Keratinocyte (primary cell): ENCODE results near the gene RBM39. TPM values are rescaled to one million over a fixed set of nuclear protein-coding genes. Genes with fewer than 3 reads are reported as not detected.
A peak's percentile ranks its signal among the peaks of the same experiment; 100 is the strongest.
"Not testable (repeated sequence)": the region's sequence is repeated elsewhere in the genome, so short reads cannot be mapped to it uniquely, and the experiment has no call there.

Experiments
- DNase-seq: peaks from one replicate; pipeline ENCODE4 v3.0.0-alpha.2; 2011; ENCODE audit warnings: low read depth, missing footprints, low spot score
- FAIRE-seq: peaks from 2 replicates; lab custom pipeline; 2011; peaks lifted over from hg19 to GRCh38; lab: Jason Lieb, UNC
- H2AFZ ChIP-seq: 2 replicates; pipeline ENCODE4 v1.6.0; 2012; ENCODE audit warnings: low read length, control low read depth, inconsistent platforms; ENCODE audit not compliant: control insufficient read depth
- H3K27ac ChIP-seq: 2 replicates; pipeline ENCODE4 v1.5.1; 2011; ENCODE audit warnings: low read length; ENCODE audit not compliant: control insufficient read depth, insufficient read depth
- H3K27me3 ChIP-seq: 3 replicates; pipeline ENCODE4 v1.6.0; 2011; ENCODE audit warnings: low read length; ENCODE audit not compliant: control insufficient read depth, insufficient read depth; ENCODE audit errors: extremely low read depth
- H3K36me3 ChIP-seq, 2 experiments: 2 replicates in 1 of 2; 3 replicates in 1 of 2; pipeline ENCODE4 v1.5.1; 2011; ENCODE audit warnings: low read length in 2 of 2, mild to moderate bottlenecking in 1 of 2; ENCODE audit not compliant: control insufficient read depth in 2 of 2, insufficient read depth in 2 of 2; ENCODE audit errors: extremely low read depth in 1 of 2
- H3K4me1 ChIP-seq: 3 replicates; pipeline ENCODE4 v1.5.1; 2011; ENCODE audit warnings: low read length; ENCODE audit not compliant: control insufficient read depth, insufficient read depth; ENCODE audit errors: extremely low read depth
- H3K4me2 ChIP-seq: 3 replicates; pipeline ENCODE4 v1.6.0; 2011; ENCODE audit warnings: low read depth, low read length; ENCODE audit not compliant: control insufficient read depth, insufficient read depth; ENCODE audit errors: extremely low read depth
- H3K4me3 ChIP-seq, 3 experiments: fragments of 200-600 bp in 1 of 3; sonication (generic) in 1 of 3; 2 replicates in 2 of 3; 3 replicates in 1 of 3; pipeline ENCODE4 v1.5.1; 2011 to 2016; ENCODE audit warnings: low read length in 3 of 3, mild to moderate bottlenecking in 3 of 3, control low read depth in 2 of 3, inconsistent platforms in 1 of 3, low read depth in 1 of 3, mixed read lengths in 1 of 3, mixed run types in 1 of 3, moderate library complexity in 1 of 3; ENCODE audit not compliant: control insufficient read depth in 2 of 3, insufficient read depth in 2 of 3; ENCODE audit errors: extremely low read depth in 1 of 3
- H3K79me2 ChIP-seq: 2 replicates; pipeline ENCODE4 v1.6.0; 2012; ENCODE audit warnings: low read length; ENCODE audit not compliant: control insufficient read depth, insufficient read depth
- H3K9ac ChIP-seq: 3 replicates; pipeline ENCODE4 v1.6.0; 2011; ENCODE audit warnings: low read length; ENCODE audit not compliant: control insufficient read depth, insufficient read depth; ENCODE audit errors: extremely low read depth
- H3K9me1 ChIP-seq: 3 replicates; pipeline ENCODE4 v1.6.0; 2011; ENCODE audit warnings: low read length; ENCODE audit not compliant: control insufficient read depth, insufficient read depth; ENCODE audit errors: extremely low read depth
- H3K9me3 ChIP-seq: 2 replicates; pipeline ENCODE4 v1.5.1; 2012; ENCODE audit warnings: low read depth, low read length; ENCODE audit not compliant: control insufficient read depth
- H4K20me1 ChIP-seq: 3 replicates; pipeline ENCODE4 v1.6.0; 2011; ENCODE audit warnings: low read length; ENCODE audit not compliant: control insufficient read depth, insufficient read depth; ENCODE audit errors: extremely low read depth
- EZH2 ChIP-seq: IDR thresholded peaks from one replicate; pipeline ENCODE4 v1.6.1; 2012; ENCODE audit warnings: inconsistent platforms, mild to moderate bottlenecking, low read length, moderate library complexity
- dilution Hi-C: fragments of 300-500 bp; cut with MboI; formaldehyde crosslinking; loops from one replicate; pipeline ENCODE4 v1.7.0; 2020; ENCODE audit warnings: low sequenced_read_pairs; ENCODE audit not compliant: extremely low pct_ligation_motif_present
- polyA plus RNA-seq, 5 experiments: library from polyadenylated mRNA; depleted of rRNA in 3 of 5; stranded (reverse) in 3 of 5; stranded (forward) in 1 of 5; unstranded in 1 of 5; fragments of >200 nt; gene quantifications; 1 replicate in 1 of 5; 2 replicates in 3 of 5; 3 replicates in 1 of 5; pipeline versions ENCODE4 v1.2.1 to v1.2.3, GENCODE V29; 2011 to 2012; ENCODE audit warnings: missing spikeins in 2 of 5, low read depth in 1 of 5, low replicate concordance in 1 of 5
- TF ChIP-seq, protein P1 (sequence below), 3 experiments: IDR thresholded peaks in 1 of 3; conservative IDR thresholded peaks in 1 of 3; optimal IDR thresholded peaks in 1 of 3; 2 replicates in 2 of 3; 3 replicates in 1 of 3; pipeline versions ENCODE3 to v1.5.1; 2011; ENCODE audit warnings: low read length in 3 of 3, mild to moderate bottlenecking in 3 of 3, moderate library complexity in 2 of 3, control low read depth in 1 of 3, inconsistent platforms in 1 of 3; ENCODE audit not compliant: insufficient read depth in 2 of 3; ENCODE audit errors: extremely low read depth in 1 of 3

The RBM39 gene
- polyA plus RNA-seq, 1 donor (not counting 4 experiments of a cell fraction or from before 2014, with no cell fraction given) = 146 TPM

DNA sequence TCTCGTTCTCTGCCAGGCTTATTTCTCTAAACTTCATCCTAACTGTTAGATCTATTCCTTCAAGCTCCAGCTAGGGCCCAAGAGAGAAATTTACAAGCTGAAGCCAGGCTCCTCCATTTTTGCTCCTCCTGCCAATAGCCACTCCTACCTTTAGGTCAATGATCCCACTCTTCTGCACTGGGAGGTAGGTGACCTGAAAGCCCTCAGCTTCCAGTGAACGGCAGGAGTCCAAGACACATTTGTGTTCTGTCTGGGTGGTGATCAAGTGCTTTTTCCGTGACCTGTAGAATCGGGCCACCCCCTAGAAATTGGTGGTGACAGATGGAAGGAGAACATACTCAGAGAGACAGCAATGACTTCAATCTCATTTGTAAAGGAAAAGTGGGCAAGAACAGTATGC, 51.8 kb downstream of the RBM39 start:
- Histone ChIP-seq H4K20me1 (no peaks in the 10 kb centered on the region), H3K9ac (no peak overlapping the region), H3K79me2 (no peaks in the 10 kb centered on the region), H3K4me2 (no peak overlapping the region), H3K9me1 (no peaks in the 10 kb centered on the region), H3K4me1 (no peaks in the 10 kb centered on the region), H3K27me3 (no peaks in the 10 kb centered on the region), H3K9me3 (no peaks in the 10 kb centered on the region), H3K27ac (no peak overlapping the region), H2AFZ (no peak overlapping the region), H3K36me3 (peaks cover 7 to 11% of the 10 kb centered on the region in 2 experiments), H3K4me3 (no peak overlapping the region)
- DNase-seq (no peak), FAIRE-seq (no peak)
- no peak for TF ChIP-seq EZH2
- TF ChIP-seq, protein P1, sequence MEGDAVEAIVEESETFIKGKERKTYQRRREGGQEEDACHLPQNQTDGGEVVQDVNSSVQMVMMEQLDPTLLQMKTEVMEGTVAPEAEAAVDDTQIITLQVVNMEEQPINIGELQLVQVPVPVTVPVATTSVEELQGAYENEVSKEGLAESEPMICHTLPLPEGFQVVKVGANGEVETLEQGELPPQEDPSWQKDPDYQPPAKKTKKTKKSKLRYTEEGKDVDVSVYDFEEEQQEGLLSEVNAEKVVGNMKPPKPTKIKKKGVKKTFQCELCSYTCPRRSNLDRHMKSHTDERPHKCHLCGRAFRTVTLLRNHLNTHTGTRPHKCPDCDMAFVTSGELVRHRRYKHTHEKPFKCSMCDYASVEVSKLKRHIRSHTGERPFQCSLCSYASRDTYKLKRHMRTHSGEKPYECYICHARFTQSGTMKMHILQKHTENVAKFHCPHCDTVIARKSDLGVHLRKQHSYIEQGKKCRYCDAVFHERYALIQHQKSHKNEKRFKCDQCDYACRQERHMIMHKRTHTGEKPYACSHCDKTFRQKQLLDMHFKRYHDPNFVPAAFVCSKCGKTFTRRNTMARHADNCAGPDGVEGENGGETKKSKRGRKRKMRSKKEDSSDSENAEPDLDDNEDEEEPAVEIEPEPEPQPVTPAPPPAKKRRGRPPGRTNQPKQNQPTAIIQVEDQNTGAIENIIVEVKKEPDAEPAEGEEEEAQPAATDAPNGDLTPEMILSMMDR (optimal IDR thresholded peaks at IDR 0.05 in 1 of 3, IDR thresholded peaks at IDR 0.05 in 1 of 3, conservative IDR thresholded peaks at IDR 0.05 in 1 of 3; ENCODE audit: extremely low read depth in 1 of 3, insufficient read depth in 2 of 3, low read length in 3 of 3) = no peak
- dilution Hi-C loops = no loop called here

DNA sequence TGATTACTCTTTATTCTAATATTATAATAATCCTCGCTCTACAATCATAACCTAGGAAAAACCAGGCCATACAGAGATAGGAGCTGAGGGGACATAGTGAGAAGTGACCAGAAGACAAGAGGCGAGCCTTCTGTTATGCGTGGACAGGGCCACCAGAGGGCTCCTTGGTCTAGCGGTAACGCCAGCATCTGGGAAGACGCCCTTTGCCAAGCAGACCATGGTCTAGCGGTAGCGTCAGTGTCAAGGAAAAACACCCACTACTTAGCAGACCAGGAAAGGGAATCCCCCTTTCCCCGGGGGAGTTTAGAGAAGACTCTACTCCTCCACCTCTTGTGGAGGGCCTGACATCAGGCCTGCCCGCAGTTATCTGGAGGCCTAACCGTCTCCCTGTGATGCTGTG, 55.2 kb downstream of the RBM39 start:
- H2AFZ ChIP-seq, H3K27ac ChIP-seq, H3K9me1 ChIP-seq, H3K4me3 ChIP-seq, H3K9me3 ChIP-seq, dilution Hi-C loops, H3K36me3 ChIP-seq, H3K79me2 ChIP-seq, H3K27me3 ChIP-seq, FAIRE-seq, H4K20me1 ChIP-seq, H3K4me2 ChIP-seq, H3K9ac ChIP-seq, H3K4me1 ChIP-seq, DNase-seq: not testable (repeated sequence)
- TF ChIP-seq, protein P1 (optimal IDR thresholded peaks at IDR 0.05 in 1 of 3, IDR thresholded peaks at IDR 0.05 in 1 of 3, conservative IDR thresholded peaks at IDR 0.05 in 1 of 3; ENCODE audit: extremely low read depth in 1 of 3, insufficient read depth in 2 of 3, low read length in 3 of 3) = peak in 2 of 3 experiments; percentile 10 to 18

DNA sequence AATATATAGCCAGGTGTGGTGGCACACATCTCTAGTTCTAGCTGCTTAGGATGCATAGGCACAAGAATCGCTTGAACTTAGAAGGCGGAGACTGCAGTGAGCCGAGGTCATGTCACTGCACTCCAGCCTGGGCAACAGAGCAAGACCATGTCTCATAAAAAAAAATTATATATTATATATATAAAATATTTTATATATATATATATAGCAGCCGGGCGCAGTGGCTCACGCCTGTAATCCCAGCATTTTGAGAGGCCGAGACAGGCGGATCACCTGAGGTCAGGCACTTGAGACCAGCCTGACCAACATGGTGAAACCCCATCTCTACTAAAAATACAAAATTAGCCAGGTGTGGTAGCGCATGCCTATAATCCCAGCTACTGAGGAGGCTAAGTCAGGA, 56.7 kb downstream of the RBM39 start:
- DNase-seq, H3K27ac ChIP-seq, H3K9me1 ChIP-seq, H3K79me2 ChIP-seq, H3K36me3 ChIP-seq, H3K9ac ChIP-seq, H3K4me3 ChIP-seq, H3K4me1 ChIP-seq, H2AFZ ChIP-seq, H4K20me1 ChIP-seq, H3K9me3 ChIP-seq, dilution Hi-C loops, H3K4me2 ChIP-seq, H3K27me3 ChIP-seq, FAIRE-seq: not testable (repeated sequence)
